K562 (cell line): ENCODE data around the gene DNAJC8. TPM values are rescaled to one million over a fixed set of nuclear protein-coding genes. Genes with fewer than 3 reads are reported as not detected.
A peak's percentile ranks its signal among the peaks of the same experiment; 100 is the strongest.

Experiments used
- DIDO1 ChIP-seq: fragments of 450-650 bp; IDR thresholded peaks from 2 replicates; pipeline ENCODE4 v1.6.1; 2016; ENCODE audit warnings: low read depth, missing biosample characterization, missing genetic modification characterization
- ESRRA ChIP-seq: fragments of 450-650 bp; IDR thresholded peaks from 2 replicates; pipeline ENCODE4 v1.6.1; 2014; ENCODE audit warnings: low read depth, mild to moderate bottlenecking, moderate library complexity, borderline replicate concordance
- EZH2 ChIP-seq: IDR thresholded peaks from 2 replicates; pipeline ENCODE4 v1.6.1; 2012; ENCODE audit warnings: low read depth, mild to moderate bottlenecking, inconsistent platforms, low read length, borderline replicate concordance
- FOXP1 ChIP-seq: sonication (generic); formaldehyde crosslinking; IDR thresholded peaks from 2 replicates; pipeline ENCODE4 v1.8.0; 2022; ENCODE audit warnings: mild to moderate bottlenecking, missing genetic modification reagents
- GATAD2A ChIP-seq: fragments of 450-650 bp; IDR thresholded peaks from 2 replicates; pipeline ENCODE4 v1.6.1; 2017
- L3MBTL2 ChIP-seq: fragments of 450-650 bp; IDR thresholded peaks from 2 replicates; pipeline ENCODE4 v1.6.1; 2016; ENCODE audit warnings: mild to moderate bottlenecking, moderate library complexity
- MEIS2 ChIP-seq: fragments of 450-650 bp; IDR thresholded peaks from 2 replicates; pipeline ENCODE4 v1.6.1; 2014; ENCODE audit warnings: mild to moderate bottlenecking; ENCODE audit not compliant: partially characterized antibody
- POLR2AphosphoS2 ChIP-seq: IDR thresholded peaks from 2 replicates; pipeline ENCODE4 v1.6.1; 2012; ENCODE audit warnings: low read length, improper control_type of control experiment
- POLR2B ChIP-seq: fragments of 450-650 bp; IDR thresholded peaks from 2 replicates; pipeline ENCODE4 v1.6.1; 2018; ENCODE audit warnings: low read depth; ENCODE audit not compliant: partially characterized antibody
- POLR2H ChIP-seq: IDR thresholded peaks from 2 replicates; pipeline ENCODE4 v1.6.1; 2016; ENCODE audit warnings: missing genetic modification characterization, low read depth, mild to moderate bottlenecking, control low read depth, missing compliant biosample characterization, moderate library complexity
- PTRF ChIP-seq: fragments of 450-650 bp; IDR thresholded peaks from 2 replicates; pipeline ENCODE4 v1.6.1; 2016; ENCODE audit warnings: mild to moderate bottlenecking, missing genetic modification characterization, missing compliant biosample characterization
- RB1 ChIP-seq: fragments of 450-650 bp; IDR thresholded peaks from 2 replicates; pipeline ENCODE4 v1.6.1; 2017; ENCODE audit warnings: low read depth, mild to moderate bottlenecking
- TCF7L2 ChIP-seq: fragments of 150-350 bp; IDR thresholded peaks from 2 replicates; pipeline ENCODE4 v1.6.1; 2016; ENCODE audit warnings: low read depth, mild to moderate bottlenecking, low read length, moderate library complexity
- polyA plus RNA-seq, 8 experiments: library from polyadenylated mRNA; depleted of rRNA in 4 of 8; stranded (reverse) in 5 of 8; unstranded in 3 of 8; fragments of >200 nt; fragmentation: Nextera tagmentation in 2 of 8; fragmentation: Illumina TruSeq in 1 of 8; extraction: Ambion mirVana in 2 of 8; extraction: Trizol in 1 of 8; gene quantifications; 2 replicates each; pipeline versions ENCODE4 v1.2.1 to v1.2.3, GENCODE V29; 2011 to 2014; ENCODE audit warnings: inconsistent platforms in 1 of 8, missing spikeins in 1 of 8
- total RNA-seq, 7 experiments: library from RNA; depleted of rRNA in 6 of 7; stranded (reverse); fragments of >200 nt in 6 of 7; fragmentation: Illumina TruSeq in 2 of 7; extraction: Trizol in 2 of 7; gene quantifications; 2 replicates each; pipeline versions ENCODE4 v1.2.1 to v1.2.3, GENCODE V29; 2011 to 2021; ENCODE audit warnings: low replicate concordance in 1 of 7
- TF ChIP-seq, protein P1 (sequence below): fragments of 450-650 bp; IDR thresholded peaks from 2 replicates; pipeline ENCODE4 v1.6.1; 2016
- TF ChIP-seq, protein P2 (sequence below): IDR thresholded peaks from 3 replicates; pipeline ENCODE4 v1.6.1; 2011; ENCODE audit warnings: borderline replicate concordance, mild to moderate bottlenecking; ENCODE audit not compliant: insufficient read length, insufficient read depth
- TF ChIP-seq, protein P3 (sequence below), 2 experiments: fragments of 450-650 bp; IDR thresholded peaks; 2 replicates each; pipeline ENCODE4 v1.6.1; 2016; ENCODE audit warnings: mild to moderate bottlenecking in 2 of 2, borderline replicate concordance in 1 of 2, low read depth in 1 of 2, moderate library complexity in 1 of 2
- TF ChIP-seq, protein P4 (sequence below): fragments of 250-450 bp; sonication (Bioruptor Pico); IDR thresholded peaks from 2 replicates; pipeline ENCODE4 v1.8.0; 2021; ENCODE audit warnings: borderline replicate concordance, mild to moderate bottlenecking, moderate library complexity; ENCODE audit not compliant: poor library complexity, severe bottlenecking

The DNAJC8 gene
- total and polyA plus RNA-seq, 9 of the 15 experiments (the other 6 are each of a cell fraction or from before 2014, with no cell fraction given), result 143 to 508 (median 209) TPM

DNA sequence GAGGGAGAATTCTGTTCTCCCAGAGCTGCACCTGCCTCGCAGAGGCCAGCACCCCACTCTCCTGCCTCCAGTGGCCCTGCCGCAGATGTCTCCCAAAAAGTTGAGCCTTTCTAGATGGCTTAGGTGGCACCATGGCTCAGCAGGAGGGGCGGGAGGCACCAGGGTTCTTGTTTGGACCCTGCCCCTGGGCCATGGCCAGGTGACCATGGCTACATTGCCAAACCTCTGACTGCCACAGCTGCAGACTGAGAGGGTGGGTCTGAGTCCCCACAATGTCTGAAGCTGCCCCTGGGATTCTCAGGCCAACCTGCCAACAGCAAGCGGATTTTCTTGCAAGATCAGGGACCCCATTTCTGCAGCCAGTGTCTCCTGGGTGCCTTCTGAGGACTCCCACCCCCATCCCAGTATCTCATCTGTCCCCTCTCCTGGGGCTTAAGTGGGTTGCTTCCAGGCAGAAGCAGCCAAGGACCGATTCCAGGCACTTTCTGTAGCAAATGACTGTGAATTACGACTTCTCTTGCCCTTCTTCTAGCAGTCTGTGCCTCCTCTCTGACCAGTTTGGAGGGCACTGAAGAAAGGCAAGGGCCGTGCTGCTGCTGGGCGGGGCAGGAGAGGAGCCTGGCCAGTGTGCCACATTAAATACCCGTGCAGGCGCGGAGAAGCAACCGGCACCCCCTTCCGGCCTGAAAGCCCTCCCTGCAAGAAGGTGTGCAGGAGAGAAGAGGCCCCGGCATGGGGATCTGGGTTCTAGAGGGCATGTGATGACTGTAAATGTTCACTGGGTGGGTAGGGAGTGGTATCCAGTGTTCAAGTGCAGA is 49.0 kb upstream of the DNAJC8 start (continued):
- TF ChIP-seq, protein P1, sequence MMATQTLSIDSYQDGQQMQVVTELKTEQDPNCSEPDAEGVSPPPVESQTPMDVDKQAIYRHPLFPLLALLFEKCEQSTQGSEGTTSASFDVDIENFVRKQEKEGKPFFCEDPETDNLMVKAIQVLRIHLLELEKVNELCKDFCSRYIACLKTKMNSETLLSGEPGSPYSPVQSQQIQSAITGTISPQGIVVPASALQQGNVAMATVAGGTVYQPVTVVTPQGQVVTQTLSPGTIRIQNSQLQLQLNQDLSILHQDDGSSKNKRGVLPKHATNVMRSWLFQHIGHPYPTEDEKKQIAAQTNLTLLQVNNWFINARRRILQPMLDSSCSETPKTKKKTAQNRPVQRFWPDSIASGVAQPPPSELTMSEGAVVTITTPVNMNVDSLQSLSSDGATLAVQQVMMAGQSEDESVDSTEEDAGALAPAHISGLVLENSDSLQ, result no peak
- TF ChIP-seq ESRRA (no peak), RB1 (no peak), PTRF (tag) (no peak), L3MBTL2 (no peak), POLR2H (tag) (no peak), POLR2AphosphoS2 (peak; percentile 3; the same call in 1 of the 2 replicates), DIDO1 (tag) (no peak), MEIS2 (no peak), TCF7L2 (no peak), POLR2B (peak; percentile 41), FOXP1 (no peak), GATAD2A (no peak), EZH2 (no peak)
- TF ChIP-seq, protein P2, sequence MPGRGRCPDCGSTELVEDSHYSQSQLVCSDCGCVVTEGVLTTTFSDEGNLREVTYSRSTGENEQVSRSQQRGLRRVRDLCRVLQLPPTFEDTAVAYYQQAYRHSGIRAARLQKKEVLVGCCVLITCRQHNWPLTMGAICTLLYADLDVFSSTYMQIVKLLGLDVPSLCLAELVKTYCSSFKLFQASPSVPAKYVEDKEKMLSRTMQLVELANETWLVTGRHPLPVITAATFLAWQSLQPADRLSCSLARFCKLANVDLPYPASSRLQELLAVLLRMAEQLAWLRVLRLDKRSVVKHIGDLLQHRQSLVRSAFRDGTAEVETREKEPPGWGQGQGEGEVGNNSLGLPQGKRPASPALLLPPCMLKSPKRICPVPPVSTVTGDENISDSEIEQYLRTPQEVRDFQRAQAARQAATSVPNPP, result no peak
- TF ChIP-seq, protein P3, sequence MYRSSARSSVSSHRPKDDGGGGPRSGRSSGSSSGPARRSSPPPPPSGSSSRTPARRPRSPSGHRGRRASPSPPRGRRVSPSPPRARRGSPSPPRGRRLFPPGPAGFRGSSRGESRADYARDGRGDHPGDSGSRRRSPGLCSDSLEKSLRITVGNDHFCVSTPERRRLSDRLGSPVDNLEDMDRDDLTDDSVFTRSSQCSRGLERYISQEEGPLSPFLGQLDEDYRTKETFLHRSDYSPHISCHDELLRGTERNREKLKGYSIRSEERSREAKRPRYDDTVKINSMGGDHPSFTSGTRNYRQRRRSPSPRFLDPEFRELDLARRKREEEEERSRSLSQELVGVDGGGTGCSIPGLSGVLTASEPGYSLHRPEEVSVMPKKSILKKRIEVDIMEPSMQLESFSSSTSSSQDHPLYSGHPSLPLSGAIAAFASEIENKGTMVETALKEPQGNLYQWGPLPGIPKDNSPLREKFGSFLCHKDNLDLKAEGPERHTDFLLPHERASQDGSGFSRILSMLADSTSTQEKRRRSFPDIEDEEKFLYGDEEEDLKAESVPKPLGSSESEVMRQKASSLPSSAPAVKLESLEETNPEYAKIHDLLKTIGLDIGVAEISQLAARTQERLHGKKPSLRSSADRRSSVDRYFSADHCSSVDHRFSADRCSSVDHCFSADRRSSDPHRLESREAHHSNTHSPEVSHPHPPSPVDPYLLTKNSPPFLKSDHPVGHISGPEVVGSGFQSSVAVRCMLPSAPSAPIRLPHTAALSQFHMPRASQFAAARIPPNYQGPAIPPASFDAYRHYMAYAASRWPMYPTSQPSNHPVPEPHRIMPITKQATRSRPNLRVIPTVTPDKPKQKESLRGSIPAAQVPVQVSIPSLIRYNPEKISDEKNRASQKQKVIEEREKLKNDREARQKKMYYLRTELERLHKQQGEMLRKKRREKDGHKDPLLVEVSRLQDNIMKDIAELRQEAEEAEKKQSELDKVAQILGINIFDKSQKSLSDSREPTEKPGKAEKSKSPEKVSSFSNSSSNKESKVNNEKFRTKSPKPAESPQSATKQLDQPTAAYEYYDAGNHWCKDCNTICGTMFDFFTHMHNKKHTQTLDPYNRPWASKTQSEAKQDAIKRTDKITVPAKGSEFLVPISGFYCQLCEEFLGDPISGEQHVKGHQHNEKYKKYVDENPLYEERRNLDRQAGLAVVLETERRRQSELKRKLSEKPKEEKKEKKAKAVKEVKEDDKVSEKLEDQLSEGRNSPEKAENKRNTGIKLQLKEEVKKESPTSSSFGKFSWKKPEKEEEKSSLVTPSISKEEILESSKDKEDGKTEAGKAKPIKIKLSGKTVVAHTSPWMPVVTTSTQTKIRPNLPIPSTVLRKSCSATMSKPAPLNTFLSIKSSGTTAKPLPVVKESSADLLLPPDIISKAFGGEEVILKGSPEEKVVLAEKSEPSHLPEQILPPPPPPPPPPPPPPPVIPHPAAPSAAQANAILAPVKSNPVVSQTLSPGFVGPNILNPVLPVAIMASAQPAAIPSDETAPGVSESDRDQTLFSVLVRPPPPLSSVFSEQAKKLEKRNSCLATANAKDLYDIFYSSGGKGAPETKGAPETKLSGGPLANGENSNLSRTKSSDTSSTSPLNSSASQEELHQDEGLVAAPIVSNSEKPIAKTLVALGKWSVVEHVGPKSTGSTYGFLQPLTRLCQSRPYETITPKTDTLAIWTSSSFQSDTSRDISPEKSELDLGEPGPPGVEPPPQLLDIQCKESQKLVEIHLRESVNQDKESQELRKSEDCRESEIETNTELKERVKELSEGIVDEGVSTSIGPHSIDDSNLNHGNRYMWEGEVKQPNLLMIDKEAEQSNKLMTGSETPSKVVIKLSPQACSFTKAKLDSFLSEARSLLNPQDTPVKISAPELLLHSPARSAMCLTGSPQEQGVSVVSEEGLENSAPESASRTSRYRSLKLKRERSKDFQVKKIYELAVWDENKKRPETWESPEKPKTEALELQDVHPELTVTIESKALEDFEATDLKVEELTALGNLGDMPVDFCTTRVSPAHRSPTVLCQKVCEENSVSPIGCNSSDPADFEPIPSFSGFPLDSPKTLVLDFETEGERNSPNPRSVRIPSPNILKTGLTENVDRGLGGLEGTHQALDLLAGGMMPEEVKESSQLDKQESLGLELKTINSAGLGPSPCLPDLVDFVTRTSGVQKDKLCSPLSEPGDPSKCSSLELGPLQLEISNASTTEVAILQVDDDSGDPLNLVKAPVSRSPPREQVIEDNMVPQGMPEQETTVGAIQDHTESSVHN (IDR thresholded peaks at IDR 0.05; ENCODE audit: borderline replicate concordance in 1 of 2, low read depth in 1 of 2), result no peak
- TF ChIP-seq, protein P4, sequence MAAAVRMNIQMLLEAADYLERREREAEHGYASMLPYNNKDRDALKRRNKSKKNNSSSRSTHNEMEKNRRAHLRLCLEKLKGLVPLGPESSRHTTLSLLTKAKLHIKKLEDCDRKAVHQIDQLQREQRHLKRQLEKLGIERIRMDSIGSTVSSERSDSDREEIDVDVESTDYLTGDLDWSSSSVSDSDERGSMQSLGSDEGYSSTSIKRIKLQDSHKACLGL (CRISPR knock-in tag), result no peak
